ENCODE results near the gene LPAR1.

The LPAR1 gene

GRCh38 chr9:111004936-111005335 lies 33.3 kb downstream of the LPAR1 start:
- intact Hi-C loops (cut with micrococcal nuclease), result no loop called here
- Mint-ChIP-seq H3K27me3 (peaks cover 2% of the 10 kb centered on the region), H3K9me3 (no peaks in the 10 kb centered on the region), H3K27ac (no peak overlapping the region), H3K4me3 (no peak overlapping the region), H3K36me3 (ENCODE audit: low read depth) (peaks cover 22% of the 10 kb centered on the region), H3K4me1 (ENCODE audit: low read depth) (peaks cover 34% of the 10 kb centered on the region)

DNA sequence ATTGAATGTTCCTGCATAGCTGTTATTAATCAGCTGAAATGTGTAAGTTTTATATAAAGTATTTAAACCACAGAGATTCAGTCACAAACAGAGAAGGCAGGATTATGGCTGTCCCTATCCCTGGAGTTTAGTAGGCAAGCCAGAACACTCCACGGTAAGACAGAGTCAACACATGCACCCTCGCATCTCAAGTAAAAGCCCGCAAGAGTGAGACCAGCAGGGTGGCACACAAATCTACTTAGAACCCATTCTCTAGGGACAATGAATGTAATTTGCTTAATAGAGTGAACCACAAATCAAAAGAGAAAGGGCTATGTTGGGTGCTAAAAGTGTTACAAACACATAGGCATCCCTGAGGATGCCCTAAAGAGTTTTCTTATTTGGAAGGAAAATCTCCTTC lies 35.1 kb downstream of the LPAR1 start:
- Mint-ChIP-seq H3K27me3 (peaks cover 6% of the 10 kb centered on the region), H3K36me3 (ENCODE audit: low read depth) (peaks cover 22% of the 10 kb centered on the region), H3K9me3 (no peaks in the 10 kb centered on the region), H3K4me3 (no peak overlapping the region), H3K4me1 (ENCODE audit: low read depth) (peaks cover 40% of the 10 kb centered on the region), H3K27ac (no peak overlapping the region)
- intact Hi-C loops (cut with micrococcal nuclease), result no loop called here

GRCh38 chr9:111001526-111001925 lies 36.7 kb downstream of the LPAR1 start:
- Mint-ChIP-seq H3K4me1 (ENCODE audit: low read depth) (peaks cover 40% of the 10 kb centered on the region), H3K4me3 (no peak overlapping the region), H3K36me3 (ENCODE audit: low read depth) (peaks cover 22% of the 10 kb centered on the region), H3K9me3 (no peaks in the 10 kb centered on the region), H3K27me3 (peaks cover 6% of the 10 kb centered on the region), H3K27ac (no peak overlapping the region)
- intact Hi-C loops (cut with micrococcal nuclease), result no loop called here

DNA sequence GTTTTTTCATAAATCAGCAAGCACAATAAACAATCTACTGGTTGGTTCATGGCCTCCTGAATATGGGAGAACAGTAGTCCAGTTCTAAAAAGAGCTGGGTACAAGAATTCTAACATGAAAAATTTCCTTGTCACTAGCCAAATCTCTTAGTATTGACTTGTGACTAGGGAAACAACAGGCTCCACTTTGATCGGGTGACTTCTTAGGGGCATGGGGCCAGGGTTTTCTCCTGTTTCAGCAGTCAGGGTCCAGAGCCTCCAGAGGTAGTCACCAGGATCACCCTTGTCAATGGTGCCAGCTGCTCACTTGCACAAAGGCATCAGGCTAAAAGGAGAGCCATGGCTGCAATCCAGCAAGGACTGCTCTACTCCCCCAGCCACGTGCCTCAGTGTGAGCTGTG lies 38.1 kb downstream of the LPAR1 start:
- Mint-ChIP-seq H3K27me3 (peaks cover 6% of the 10 kb centered on the region), H3K27ac (no peak overlapping the region), H3K9me3 (no peaks in the 10 kb centered on the region), H3K36me3 (ENCODE audit: low read depth) (peaks cover 15% of the 10 kb centered on the region), H3K4me1 (ENCODE audit: low read depth) (peaks cover 42% of the 10 kb centered on the region), H3K4me3 (no peak overlapping the region)
- intact Hi-C loops (cut with micrococcal nuclease), result no loop called here

DNA sequence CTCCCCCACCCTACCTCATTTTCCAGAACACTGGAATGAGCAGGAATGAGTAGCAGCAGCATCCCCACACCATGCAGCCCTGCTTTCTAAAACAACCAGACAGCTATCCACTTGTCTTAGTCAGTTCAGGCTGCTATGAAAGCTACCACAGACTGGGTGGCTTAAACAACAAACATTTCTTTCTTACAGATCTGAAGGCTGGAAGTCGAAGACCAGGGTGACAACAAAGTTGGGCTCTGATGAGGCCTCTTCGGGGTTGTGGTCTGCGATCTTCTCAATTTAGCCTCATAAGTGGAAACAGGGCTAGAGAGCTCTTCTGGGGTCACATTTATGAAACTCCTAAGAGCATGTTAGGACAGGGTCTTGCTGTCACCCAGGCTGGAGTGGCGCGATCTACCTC lies 38.9 kb downstream of the LPAR1 start:
- intact Hi-C loops (cut with micrococcal nuclease), result no loop called here
- Mint-ChIP-seq H3K4me3 (no peak overlapping the region), H3K9me3 (no peaks in the 10 kb centered on the region), H3K27ac (no peak overlapping the region), H3K27me3 (peaks cover 8% of the 10 kb centered on the region), H3K4me1 (ENCODE audit: low read depth) (peaks cover 40% of the 10 kb centered on the region), H3K36me3 (ENCODE audit: low read depth) (peaks cover 7% of the 10 kb centered on the region)

- peaks cover 12% of the 10 kb centered on the region for H3K27me3 Mint-ChIP-seq
- no peak overlapping the region for H3K27ac Mint-ChIP-seq
- H3K9me3 Mint-ChIP-seq, result no peaks in the 10 kb centered on the region
- H3K4me3 Mint-ChIP-seq, result no peak overlapping the region
- H3K4me1 Mint-ChIP-seq (ENCODE audit: low read depth), result peaks cover 43% of the 10 kb centered on the region
- intact Hi-C loops (cut with micrococcal nuclease), result no loop called here
- peaks cover 6% of the 10 kb centered on the region for H3K36me3 Mint-ChIP-seq (ENCODE audit: low read depth)
These were observed 40.4 kb downstream of the LPAR1 start for GRCh38 chr9:110997847-110998246.

GRCh38 chr9:110996436-110997220 lies 41.6 kb downstream of the LPAR1 start:
- H3K4me1 Mint-ChIP-seq (ENCODE audit: low read depth), result peaks cover 43% of the 10 kb centered on the region
- peaks cover 6% of the 10 kb centered on the region for H3K36me3 Mint-ChIP-seq (ENCODE audit: low read depth)
- peaks cover 15% of the 10 kb centered on the region for H3K27me3 Mint-ChIP-seq
- intact Hi-C loops (cut with micrococcal nuclease), result no loop called here
- no peaks in the 10 kb centered on the region for H3K9me3 Mint-ChIP-seq
- H3K4me3 Mint-ChIP-seq, result no peak overlapping the region
- no peak overlapping the region for H3K27ac Mint-ChIP-seq

DNA sequence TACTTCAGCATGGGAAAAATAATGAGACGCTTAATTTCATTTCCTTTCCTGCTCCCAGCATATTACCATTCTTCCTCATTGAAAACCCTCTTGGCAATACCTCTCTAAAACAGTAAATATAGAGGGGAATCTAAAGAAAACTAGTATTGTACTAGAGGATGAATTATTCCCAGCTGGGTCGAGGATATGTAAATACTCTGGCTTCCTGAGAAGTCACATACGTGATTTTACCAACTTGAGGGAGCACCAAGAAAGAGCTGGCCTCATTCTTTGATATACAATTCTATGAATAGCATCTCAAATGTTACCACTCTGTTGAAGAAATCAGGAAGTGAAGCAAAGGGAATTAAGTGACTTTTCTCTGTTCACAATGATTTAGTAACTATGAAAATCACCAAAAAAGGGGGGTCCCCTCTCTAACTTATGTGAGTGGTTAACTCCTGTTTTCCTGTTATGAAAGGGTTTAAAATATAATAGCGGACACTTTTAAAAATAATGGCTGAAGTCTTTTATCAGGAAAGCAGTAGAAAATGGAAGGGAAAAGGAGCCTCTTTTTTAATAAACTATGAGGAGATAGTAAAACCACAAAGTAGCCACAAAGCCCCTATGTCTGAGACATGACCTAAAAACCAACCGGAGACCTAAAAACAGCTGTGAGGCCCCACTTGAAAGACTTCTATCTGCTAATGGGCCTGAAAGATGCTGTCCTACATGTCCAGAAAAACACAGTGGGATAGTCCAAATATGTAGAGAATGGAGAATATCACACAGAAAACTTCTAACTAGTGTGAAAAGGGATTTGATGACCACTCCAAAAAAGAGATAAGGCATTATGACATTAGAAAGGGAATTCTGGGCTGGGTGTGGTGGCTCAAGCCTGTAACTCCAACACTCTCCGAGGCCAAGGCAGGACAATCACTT lies 42.6 kb downstream of the LPAR1 start:
- peaks cover 15% of the 10 kb centered on the region for H3K27me3 Mint-ChIP-seq
- no peaks in the 10 kb centered on the region for H3K9me3 Mint-ChIP-seq
- peaks cover 6% of the 10 kb centered on the region for H3K36me3 Mint-ChIP-seq (ENCODE audit: low read depth)
- H3K4me3 Mint-ChIP-seq, result no peak overlapping the region
- peaks cover 34% of the 10 kb centered on the region for H3K4me1 Mint-ChIP-seq (ENCODE audit: low read depth)
- no peak overlapping the region for H3K27ac Mint-ChIP-seq
- intact Hi-C loops (cut with micrococcal nuclease), result no loop called here

DNA sequence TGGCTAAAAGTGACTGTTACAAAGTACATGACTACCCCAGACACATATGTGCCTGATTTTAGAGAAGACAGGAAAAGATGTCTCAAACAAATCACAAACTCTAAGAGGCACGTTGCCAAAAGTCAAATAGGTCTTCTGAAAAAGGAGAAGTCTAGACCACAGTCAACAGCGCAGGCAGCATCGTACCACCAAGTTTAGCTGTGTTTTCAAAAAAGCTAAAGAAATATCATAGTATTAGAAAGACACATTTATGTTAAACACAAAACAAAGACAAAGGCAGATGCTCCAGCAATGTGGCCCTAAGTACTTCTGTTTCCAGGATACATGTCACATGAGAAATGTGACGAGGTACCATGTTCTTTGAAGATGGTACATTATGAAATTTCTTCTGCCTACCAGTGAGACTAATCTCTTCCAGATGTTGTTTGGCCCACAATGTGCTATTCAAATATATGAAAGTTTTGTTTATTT lies 43.5 kb downstream of the LPAR1 start:
- Mint-ChIP-seq H3K27ac (no peak overlapping the region), H3K9me3 (no peaks in the 10 kb centered on the region), H3K4me3 (no peak overlapping the region), H3K4me1 (ENCODE audit: low read depth) (peaks cover 30% of the 10 kb centered on the region), H3K27me3 (peaks cover 15% of the 10 kb centered on the region), H3K36me3 (ENCODE audit: low read depth) (peaks cover 6% of the 10 kb centered on the region)
- intact Hi-C loops (cut with micrococcal nuclease), result no loop called here

DNA sequence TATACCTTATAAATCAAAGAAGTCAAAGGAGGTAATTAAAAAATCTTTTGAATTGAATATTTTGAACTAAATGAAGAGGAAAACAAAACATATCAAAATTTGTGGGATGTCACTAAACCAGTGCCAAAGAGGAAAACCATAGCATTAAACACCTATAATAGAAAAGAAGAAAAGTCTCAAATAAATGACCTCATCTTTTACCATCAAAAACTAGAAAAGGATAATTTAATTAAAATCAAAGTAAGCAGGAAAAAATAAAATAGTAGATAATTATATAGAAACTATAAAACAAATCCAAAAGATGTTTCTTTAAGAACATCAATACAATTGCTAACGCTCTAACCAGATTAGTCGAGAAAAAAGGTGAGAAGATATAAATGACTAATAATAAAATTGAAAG lies 47.8 kb downstream of the LPAR1 start:
- Mint-ChIP-seq H3K27ac (no peak overlapping the region), H3K4me1 (ENCODE audit: low read depth) (peaks cover 26% of the 10 kb centered on the region), H3K36me3 (ENCODE audit: low read depth) (peaks cover 13% of the 10 kb centered on the region), H3K27me3 (peaks cover 11% of the 10 kb centered on the region), H3K9me3 (peaks cover 9% of the 10 kb centered on the region), H3K4me3 (no peak overlapping the region)
- intact Hi-C loops (cut with micrococcal nuclease), result no loop called here

- Mint-ChIP-seq H3K27me3 (peaks cover 4% of the 10 kb centered on the region), H3K9me3 (peaks cover 9% of the 10 kb centered on the region), H3K4me3 (no peak overlapping the region), H3K27ac (no peak overlapping the region), H3K4me1 (ENCODE audit: low read depth) (peaks cover 21% of the 10 kb centered on the region), H3K36me3 (ENCODE audit: low read depth) (peaks cover 7% of the 10 kb centered on the region)
- intact Hi-C loops (cut with micrococcal nuclease), result no loop called here
These were observed 51.7 kb downstream of the LPAR1 start for GRCh38 chr9:110986529-110986928.

DNA sequence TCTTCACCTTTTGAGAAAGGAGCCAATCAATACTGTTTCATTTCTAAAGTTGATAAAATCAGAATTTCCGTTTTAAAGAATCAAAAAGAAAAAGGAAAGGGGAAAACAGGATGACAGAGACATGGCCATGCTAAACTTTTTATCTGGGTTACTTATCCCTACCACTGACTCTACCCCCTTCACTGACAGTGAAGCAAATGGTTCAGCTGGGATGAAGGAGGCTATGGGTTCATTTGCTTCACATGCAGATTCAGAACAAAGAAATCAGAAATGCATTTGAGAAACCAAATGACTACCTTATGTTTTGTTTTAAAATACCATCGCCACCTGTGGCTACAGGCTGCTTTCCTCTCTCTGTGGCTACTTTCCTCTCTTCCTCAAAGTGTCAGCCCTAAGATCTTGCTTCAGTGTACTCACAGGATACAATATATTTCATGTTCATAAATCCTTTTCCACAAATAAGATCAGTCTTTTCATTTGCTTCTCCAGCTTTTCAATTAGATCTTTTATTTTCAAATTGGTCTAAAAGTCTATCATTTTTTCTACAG lies 53.3 kb downstream of the LPAR1 start:
- intact Hi-C loops (cut with micrococcal nuclease), result no loop called here
- no peak overlapping the region for H3K4me3 Mint-ChIP-seq
- peaks cover 4% of the 10 kb centered on the region for H3K27me3 Mint-ChIP-seq
- peaks cover 21% of the 10 kb centered on the region for H3K4me1 Mint-ChIP-seq (ENCODE audit: low read depth)
- H3K27ac Mint-ChIP-seq, result no peak overlapping the region
- H3K36me3 Mint-ChIP-seq (ENCODE audit: low read depth), result peaks cover 7% of the 10 kb centered on the region
- H3K9me3 Mint-ChIP-seq, result peaks cover 9% of the 10 kb centered on the region

GRCh38 chr9:110980261-110980660 lies 58.0 kb downstream of the LPAR1 start:
- Mint-ChIP-seq H3K27me3 (peaks cover 16% of the 10 kb centered on the region), H3K4me3 (no peak overlapping the region), H3K9me3 (no peaks in the 10 kb centered on the region), H3K36me3 (ENCODE audit: low read depth) (peaks cover 6% of the 10 kb centered on the region), H3K27ac (no peak overlapping the region), H3K4me1 (ENCODE audit: low read depth) (peaks cover 34% of the 10 kb centered on the region)
- intact Hi-C loops (cut with micrococcal nuclease), result no loop called here

GRCh38 chr9:110979636-110980035 lies 58.6 kb downstream of the LPAR1 start:
- intact Hi-C loops (cut with micrococcal nuclease), result no loop called here
- Mint-ChIP-seq H3K27ac (no peak overlapping the region), H3K4me3 (no peak overlapping the region), H3K27me3 (peaks cover 12% of the 10 kb centered on the region), H3K36me3 (ENCODE audit: low read depth) (peaks cover 6% of the 10 kb centered on the region), H3K4me1 (ENCODE audit: low read depth) (peaks cover 35% of the 10 kb centered on the region), H3K9me3 (no peaks in the 10 kb centered on the region)

Data from dendritic cell treated with granulocyte-macrophage colony-stimulating factor and Interleukin-4, amounts not matched to agents 40 ng/mL and 50 ng/mL, for 4 days (primary cell).